Mucosa of descending colon (tissue), 3 donors: ENCODE measurements around the gene MARK3. TPM values are rescaled to one million over a fixed set of nuclear protein-coding genes. Genes with fewer than 3 reads are reported as not detected.

ENCODE experiments used
- ATAC-seq: fragments of 200-7000 bp; cut with Tn5 transposase; one replicate; pipeline ENCODE4 v1.9.1; 2020; ENCODE audit warnings: mild to moderate bottlenecking, moderate library complexity
- DNase-seq, 3 donors: peaks; one replicate each; pipeline ENCODE4 v3.0.0-alpha.2; 2020
- H3K36me3 ChIP-seq: fragments of 200-600 bp; one replicate; pipeline ENCODE4 v1.8.0; 2021; ENCODE audit warnings: low read depth, mild to moderate bottlenecking
- H3K4me1 ChIP-seq: fragments of 200-600 bp; one replicate; pipeline ENCODE4 v1.8.0; 2021; ENCODE audit warnings: low read depth, mild to moderate bottlenecking
- H3K4me3 ChIP-seq: fragments of 200-600 bp; one replicate; pipeline ENCODE4 v1.8.0; 2021; ENCODE audit warnings: mild to moderate bottlenecking
- H3K9me3 ChIP-seq: fragments of 200-600 bp; one replicate; pipeline ENCODE4 v1.8.0; 2021; ENCODE audit warnings: mild to moderate bottlenecking
- CTCF ChIP-seq: fragments of 200-600 bp; IDR thresholded peaks from one replicate; pipeline ENCODE4 v1.8.0; 2022; ENCODE audit warnings: antibody characterized with exemption, mild to moderate bottlenecking
- intact Hi-C, 2 donors: fragments of 100-400 bp; cut with DNase I in 1 of 2; cut with micrococcal nuclease in 1 of 2; formaldehyde crosslinking; loops; one replicate each; pipeline versions ENCODE4 v1.11.0 to v1.11.1; 2022; cut with DNase I, micrococcal nuclease
- total RNA-seq, 3 donors: library from RNA; stranded (reverse); fragmentation: NEBNext Ultra II Directional in 2 of 3; extraction: Animal tissue kit (Norgen Biotek cat#: 25700) in 2 of 3; gene quantifications; one replicate each; pipeline versions ENCODE4 v1.2.1 to v1.2.4, GENCODE V29; 2021 to 2023
- donor health status: DM: no; HTN: no; CAD: no; lungs with moderate emphysema.
- donor health status: DM: no; HTN: no; CAD: no.
- donor health status: DM: no; HTN: yes; CAD: no.

Gene MARK3
- total RNA-seq, 3 donors from 2014 or later: 60.8 to 85.7 (median 66.8) TPM

GRCh38 chr14:103544388-103545218, 159.4 kb downstream of the MARK3 start:
- Histone ChIP-seq H3K36me3 (no peaks in the 10 kb centered on the region), H3K4me3 (no peak overlapping the region), H3K9me3 (no peaks in the 10 kb centered on the region), H3K4me1 (peaks cover 46% of the 10 kb centered on the region)
- no peak for ATAC-seq
- no peak for TF ChIP-seq CTCF
- DNase-seq: peak in 2 of 3 donors; percentile 62 to 65
- intact Hi-C loops: loop anchor here in 1 of 2 donors (5.0 kb wide), 1 partner anchor 42 kb away; no protein-coding TSS in a partner anchor

- ATAC-seq: no peak
- intact Hi-C loops: loop anchor here in 1 of 2 donors (5.0 kb wide), 1 partner anchor 43 kb away; no protein-coding TSS in a partner anchor
- peak in 2 of 3 donors; percentile 27 to 46 for DNase-seq
- no peak for TF ChIP-seq CTCF
- no peaks in the 10 kb centered on the region for H3K36me3 ChIP-seq
- no peaks in the 10 kb centered on the region for H3K9me3 ChIP-seq
- H3K4me1 ChIP-seq: peaks cover 43% of the 10 kb centered on the region
- H3K4me3 ChIP-seq: no peak overlapping the region
Measured at GRCh38 chr14:103545219-103545914, 160.2 kb downstream of the MARK3 start.

- Histone ChIP-seq H3K4me3 (no peak overlapping the region), H3K36me3 (no peaks in the 10 kb centered on the region), H3K4me1 (peaks cover 42% of the 10 kb centered on the region), H3K9me3 (no peaks in the 10 kb centered on the region)
- ATAC-seq (no peak), DNase-seq (peak in 2 of 3 donors; percentile 29 to 50)
- intact Hi-C loops: loop anchor here in 1 of 2 donors (5.0 kb wide), 1 partner anchor 44 kb away; no protein-coding TSS in a partner anchor
- TF ChIP-seq CTCF: no peak
Measured at GRCh38 chr14:103545915-103546651, 160.9 kb downstream of the MARK3 start.

- peak; percentile 84 for TF ChIP-seq CTCF
- DNase-seq (peak; percentile 76 to 87 (median 83)), ATAC-seq (peak; percentile 61)
- Histone ChIP-seq H3K36me3 (no peaks in the 10 kb centered on the region), H3K4me1 (peaks cover 36% of the 10 kb centered on the region), H3K4me3 (no peak overlapping the region), H3K9me3 (no peaks in the 10 kb centered on the region)
- intact Hi-C loops: loop anchor here in 1 of 2 donors (5.0 kb wide), 1 partner anchor 45 kb away; no protein-coding TSS in a partner anchor
Measured at GRCh38 chr14:103546652-103547454, 161.6 kb downstream of the MARK3 start.
